IMR-90 (cell line): Measurements from ENCODE around the gene FBXL16. TPM values are rescaled to one million over a fixed set of nuclear protein-coding genes. Genes with fewer than 3 reads are reported as not detected.

Source experiments
- ATAC-seq: fragments of 200-7000 bp; cut with Tn5 transposase; 2 replicates; pipeline ENCODE4 v1.9.1; 2020; ENCODE audit warnings: low read depth, mild to moderate bottlenecking, moderate library complexity
- BruUV-seq: library from RNA; stranded (reverse); fragments of 400-500 nt; replicated peaks from 2 replicates; lab custom pipeline; 2021; lab: Mats Ljungman, UMichigan
- CTCF ChIA-PET: fragments of 300-600 bp; formaldehyde crosslinking; extraction: SDS; loops from one replicate; lab custom pipeline; 2021; ENCODE audit warnings: antibody characterized with exemption; lab: Yijun Ruan, JAX
- POLR2A ChIA-PET: fragments of 300-600 bp; sonication (Branson Sonifier 250); formaldehyde crosslinking; loops from one replicate; lab custom pipeline; 2022; ENCODE audit warnings: antibody characterized with exemption; ENCODE audit not compliant: unreplicated experiment; lab: Charles Lee
- DNase-seq: peaks from one replicate; pipeline ENCODE4 v3.0.0; 2013
- H2AFZ ChIP-seq: replicated peaks from 2 replicates; pipeline ENCODE3; 2013; ENCODE audit warnings: low read length, mild to moderate bottlenecking; ENCODE audit not compliant: poor library complexity
- H2AK5ac ChIP-seq: 2 replicates; pipeline ENCODE4 v1.6.1; 2013; ENCODE audit warnings: low read depth, low read length, inconsistent platforms
- H2AK9ac ChIP-seq: replicated peaks from 2 replicates; pipeline ENCODE3; 2013; ENCODE audit warnings: mild to moderate bottlenecking, low read depth, low read length, moderate library complexity; ENCODE audit not compliant: poor library complexity
- H2BK120ac ChIP-seq: 2 replicates; pipeline ENCODE4 v1.6.1; 2013; ENCODE audit warnings: low read depth, low read length, inconsistent platforms
- H2BK15ac ChIP-seq: 3 replicates; pipeline ENCODE4 v1.6.1; 2013; ENCODE audit warnings: low read depth, low read length, inconsistent platforms
- H2BK20ac ChIP-seq: 2 replicates; pipeline ENCODE4 v1.6.1; 2013; ENCODE audit warnings: low read depth, mild to moderate bottlenecking, inconsistent platforms, low read length, moderate library complexity
- H2BK5ac ChIP-seq: 2 replicates; pipeline ENCODE4 v1.6.1; 2013; ENCODE audit warnings: mild to moderate bottlenecking, low read depth, low read length, inconsistent platforms; ENCODE audit not compliant: poor library complexity, severe bottlenecking
- H3K14ac ChIP-seq: replicated peaks from 2 replicates; pipeline ENCODE4 v1.6.1; 2013; ENCODE audit warnings: low read depth, low read length, inconsistent platforms
- H3K18ac ChIP-seq: 2 replicates; pipeline ENCODE4 v1.6.1; 2013; ENCODE audit warnings: low read depth, low read length, control low read depth
- H3K23ac ChIP-seq: 2 replicates; pipeline ENCODE4 v1.6.1; 2013; ENCODE audit warnings: low read depth, low read length, inconsistent platforms
- H3K27ac ChIP-seq: 2 replicates; pipeline ENCODE4 v1.5.1; 2013; ENCODE audit warnings: mild to moderate bottlenecking, control low read depth, low read length; ENCODE audit not compliant: insufficient read depth
- H3K27me3 ChIP-seq: 2 replicates; pipeline ENCODE4 v1.6.1; 2013; ENCODE audit warnings: low read length; ENCODE audit not compliant: control insufficient read depth, insufficient read depth
- H3K36me3 ChIP-seq: 2 replicates; pipeline ENCODE4 v1.6.1; 2013; ENCODE audit warnings: low read length, mixed read lengths; ENCODE audit not compliant: control insufficient read depth, insufficient read depth
- H3K4ac ChIP-seq: 2 replicates; pipeline ENCODE4 v1.6.1; 2013; ENCODE audit warnings: low read depth, low read length, inconsistent platforms
- H3K4me1 ChIP-seq: 2 replicates; pipeline ENCODE4 v1.6.1; 2013; ENCODE audit warnings: low read length, mixed read lengths; ENCODE audit not compliant: control insufficient read depth, insufficient read depth
- H3K4me2 ChIP-seq: 2 replicates; pipeline ENCODE4 v1.6.1; 2013; ENCODE audit warnings: low read depth, mild to moderate bottlenecking, control low read depth, low read length, moderate library complexity
- H3K4me3 ChIP-seq: 2 replicates; pipeline ENCODE4 v1.5.1; 2013; ENCODE audit warnings: low read depth, mild to moderate bottlenecking, control low read depth, low read length, moderate library complexity; ENCODE audit not compliant: insufficient read depth
- H3K56ac ChIP-seq: 2 replicates; pipeline ENCODE4 v1.6.1; 2013; ENCODE audit warnings: low read length, inconsistent platforms; ENCODE audit not compliant: insufficient read depth; ENCODE audit errors: extremely low read depth
- H3K79me1 ChIP-seq, 2 experiments: 2 replicates each; pipeline ENCODE4 v1.6.1; 2013; ENCODE audit warnings: low read length in 2 of 2, inconsistent platforms in 1 of 2, low read depth in 1 of 2
- H3K9ac ChIP-seq: 2 replicates; pipeline ENCODE4 v1.6.1; 2013; ENCODE audit warnings: low read depth, low read length, control low read depth
- H3K9me1 ChIP-seq: 2 replicates; pipeline ENCODE4 v1.6.1; 2013; ENCODE audit warnings: low read length, inconsistent platforms; ENCODE audit not compliant: insufficient read depth
- H3K9me3 ChIP-seq: 2 replicates; pipeline ENCODE4 v1.6.1; 2013; ENCODE audit warnings: low read length; ENCODE audit not compliant: control insufficient read depth, insufficient read depth
- H4K20me1 ChIP-seq: 2 replicates; pipeline ENCODE4 v1.6.1; 2013; ENCODE audit warnings: low read length, inconsistent platforms; ENCODE audit not compliant: insufficient read depth
- H4K5ac ChIP-seq: 2 replicates; pipeline ENCODE4 v1.6.1; 2013; ENCODE audit warnings: mild to moderate bottlenecking, low read depth, low read length, control low read depth
- H4K8ac ChIP-seq, 2 experiments: 2 replicates each; pipeline ENCODE4 v1.6.1; 2013; ENCODE audit warnings: low read depth in 2 of 2, low read length in 2 of 2, control low read depth in 1 of 2, inconsistent platforms in 1 of 2
- H4K91ac ChIP-seq: 2 replicates; pipeline ENCODE4 v1.6.1; 2013; ENCODE audit warnings: low read depth, low read length, inconsistent platforms; ENCODE audit not compliant: insufficient read depth
- MAZ ChIP-seq: IDR thresholded peaks from 2 replicates; pipeline ENCODE4 v1.6.1; 2012; ENCODE audit warnings: low read depth, mild to moderate bottlenecking, low read length, improper control_type of control experiment, moderate library complexity, borderline replicate concordance
- MXI1 ChIP-seq: IDR thresholded peaks from 2 replicates; pipeline ENCODE4 v1.6.1; 2012; ENCODE audit warnings: low read depth, mild to moderate bottlenecking, low read length, moderate library complexity, borderline replicate concordance
- NFE2L2 ChIP-seq: fragments of 150-350 bp; IDR thresholded peaks from 2 replicates; pipeline ENCODE4 v1.6.1; 2016; ENCODE audit warnings: low read depth, mild to moderate bottlenecking, low read length
- POLR2A ChIP-seq: IDR thresholded peaks from 2 replicates; pipeline ENCODE4 v1.6.1; 2012; ENCODE audit warnings: mild to moderate bottlenecking, low read depth, low read length
- RAD21 ChIP-seq: IDR thresholded peaks from 2 replicates; pipeline ENCODE4 v1.6.1; 2012; ENCODE audit warnings: low read length, improper control_type of control experiment
- WGBS, 2 experiments: methylation state at CpG; one replicate each; pipeline versions ENCODE4 v1.1.5 to v1.1.7; 2013; ENCODE audit warnings: missing lambda C conversion rate in 2 of 2; ENCODE audit not compliant: insufficient read length in 1 of 2; ENCODE audit errors: extremely low coverage in 2 of 2; 5-methylcytosine and 5-hydroxymethylcytosine counted together
- dilution Hi-C: fragments of 300-500 bp; cut with HindIII; formaldehyde crosslinking; loops from one replicate; pipeline ENCODE4 v1.14.3; 2018; ENCODE audit warnings: low sequenced_read_pairs; ENCODE audit not compliant: unreplicated experiment
- in situ Hi-C: fragments of 300-500 bp; cut with MboI; formaldehyde crosslinking; loops from 3 replicates; pipeline ENCODE4 v1.14.3; 2019; ENCODE audit warnings: low sequenced_read_pairs, inconsistent platforms, mixed read lengths
- intact Hi-C: fragments of 100-400 bp; cut with micrococcal nuclease; formaldehyde crosslinking; loops from 2 replicates; pipeline ENCODE4 v1.10.0; 2022
- polyA plus RNA-seq, 3 experiments: library from polyadenylated mRNA; depleted of rRNA; stranded (reverse); fragments of >200 nt; gene quantifications; 2 replicates each; pipeline ENCODE4 v1.2.3, GENCODE V29; 2012; ENCODE audit warnings: low replicate concordance in 1 of 3
- total RNA-seq: library from RNA; depleted of rRNA; stranded (reverse); fragments of >200 nt; gene quantifications from 2 replicates; pipeline ENCODE4 v1.2.3, GENCODE V29; 2012
- TF ChIP-seq, protein P1 (sequence below): fragments of 150-350 bp; IDR thresholded peaks from 2 replicates; pipeline ENCODE4 v1.6.1; 2016; ENCODE audit warnings: low read depth, mild to moderate bottlenecking, low read length, moderate library complexity, borderline replicate concordance
- TF ChIP-seq, protein P2 (sequence below): conservative IDR thresholded peaks from 2 replicates; pipeline ENCODE4 v1.5.1; 2012; ENCODE audit warnings: mild to moderate bottlenecking, low read depth, low read length, improper control_type of control experiment
- TF ChIP-seq, protein P3 (sequence below): fragments of 150-350 bp; IDR thresholded peaks from 2 replicates; pipeline ENCODE4 v1.6.1; 2017; ENCODE audit warnings: mild to moderate bottlenecking, antibody characterized with exemption, low read length, low read depth

The FBXL16 gene
- total and polyA plus RNA-seq, 2 of the 4 experiments (the other 2 are of a cell fraction) = 0.18 to 2.2 TPM

DNA sequence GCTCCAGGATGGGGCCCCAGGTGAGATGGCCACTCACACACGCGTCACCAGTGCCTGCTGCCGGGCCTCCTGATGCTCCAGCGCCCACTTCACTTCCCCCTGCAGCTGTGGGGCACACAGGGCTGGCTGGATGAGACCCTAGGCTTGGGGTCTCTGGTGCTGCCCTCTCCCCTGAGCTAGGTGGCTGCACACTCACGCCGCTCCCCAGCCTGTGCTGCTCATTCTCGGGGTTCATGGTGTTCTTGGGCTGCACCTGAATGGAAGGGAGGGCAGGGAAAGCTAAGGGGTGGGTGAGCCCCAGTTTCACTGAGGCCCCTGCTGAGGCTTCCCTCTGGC lies 19.4 kb upstream of the FBXL16 start (continued):
- TF ChIP-seq, protein P1, sequence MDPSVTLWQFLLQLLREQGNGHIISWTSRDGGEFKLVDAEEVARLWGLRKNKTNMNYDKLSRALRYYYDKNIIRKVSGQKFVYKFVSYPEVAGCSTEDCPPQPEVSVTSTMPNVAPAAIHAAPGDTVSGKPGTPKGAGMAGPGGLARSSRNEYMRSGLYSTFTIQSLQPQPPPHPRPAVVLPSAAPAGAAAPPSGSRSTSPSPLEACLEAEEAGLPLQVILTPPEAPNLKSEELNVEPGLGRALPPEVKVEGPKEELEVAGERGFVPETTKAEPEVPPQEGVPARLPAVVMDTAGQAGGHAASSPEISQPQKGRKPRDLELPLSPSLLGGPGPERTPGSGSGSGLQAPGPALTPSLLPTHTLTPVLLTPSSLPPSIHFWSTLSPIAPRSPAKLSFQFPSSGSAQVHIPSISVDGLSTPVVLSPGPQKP = no peak

DNA sequence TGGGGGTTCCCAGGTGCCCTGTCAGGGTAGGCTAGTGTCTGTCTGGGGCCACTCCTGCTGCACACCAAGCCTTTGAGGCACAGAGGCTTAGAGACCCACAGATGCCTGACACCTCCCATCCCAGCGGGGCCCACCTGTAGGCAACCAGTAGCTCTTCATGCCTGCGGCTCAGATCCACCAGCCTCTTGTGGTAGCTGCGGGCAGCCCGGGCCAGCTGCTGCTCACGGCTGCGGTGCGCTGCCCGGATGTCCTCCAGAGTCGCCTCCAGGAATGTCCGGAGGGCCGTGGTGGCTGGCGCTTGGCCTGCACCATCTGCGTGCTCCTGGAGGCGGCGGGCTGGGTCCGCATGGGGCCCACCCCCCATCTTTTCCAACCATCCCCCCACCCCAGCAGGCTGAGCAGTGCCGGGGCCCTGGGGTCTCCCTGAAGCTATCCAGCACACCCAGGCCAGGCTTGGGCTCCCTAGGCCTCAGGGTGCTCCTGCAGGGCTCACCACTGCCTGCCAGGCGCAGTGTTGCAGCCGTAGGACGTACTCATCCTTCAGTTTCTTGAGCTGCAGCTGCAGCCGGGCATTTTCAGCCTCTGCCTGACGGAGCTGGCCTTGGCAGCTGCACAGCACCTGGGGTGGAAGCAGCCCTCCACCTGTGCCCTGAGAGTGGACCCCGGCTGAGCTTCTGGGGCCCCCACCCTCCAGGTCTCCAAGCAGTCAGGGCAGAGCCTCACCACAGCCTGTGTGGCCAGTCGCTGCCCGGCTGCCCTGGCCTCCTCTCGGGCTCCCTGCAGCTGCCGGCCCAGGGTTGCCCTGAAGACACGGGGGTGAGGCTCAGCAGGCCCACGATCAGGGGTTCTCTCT lies 18.8 kb upstream of the FBXL16 start:
- Histone ChIP-seq H2BK15ac (no peak overlapping the region), H2AK5ac (no peak overlapping the region), H3K4me1 (peaks cover 17% of the 10 kb centered on the region), H3K79me1 (peaks cover 4 to 8% of the 10 kb centered on the region in 2 experiments; a peak in 2 of 4 replicates), H3K9me3 (no peaks in the 10 kb centered on the region), H3K4ac (no peak overlapping the region), H4K91ac (no peak overlapping the region), H3K4me2 (no peak overlapping the region), H3K18ac (no peak overlapping the region), H3K9ac (no peak overlapping the region), H3K4me3 (no peak overlapping the region), H3K23ac (no peak overlapping the region), H2BK120ac (no peak overlapping the region), H3K56ac (no peak overlapping the region), H3K36me3 (peaks cover 1% of the 10 kb centered on the region; the same call in 1 of the 2 replicates), H2BK5ac (no peak overlapping the region), H4K20me1 (peaks cover 4% of the 10 kb centered on the region; the same call in 1 of the 2 replicates), H2AK9ac (no peak overlapping the region), H3K9me1 (peaks cover 2% of the 10 kb centered on the region; the same call in 1 of the 2 replicates), H4K8ac (no peak overlapping the region), H3K27ac (no peak overlapping the region), H2BK20ac (no peak overlapping the region), H3K27me3 (no peaks in the 10 kb centered on the region), H2AFZ (no peak overlapping the region), H4K5ac (no peak overlapping the region), H3K14ac (no peak overlapping the region)
- BruUV-seq = no TSS peak
- ChIA-PET POLR2A (no interaction called here), CTCF (no interaction called here)
- DNase-seq (no peak), ATAC-seq (no peak)
- WGBS, 2 experiments = 83% methylated on average over 15 of the region's 29 CpGs; no CpG with 5 or more reads in 1 of the 2 experiments
- dilution Hi-C loops (no loop called here), intact Hi-C loops (loop anchor here (5.0 kb wide), 1 partner anchor 63 kb away; the partner anchor contains the start of genes CHTF18 and RPUSD1), in situ Hi-C loops (loop anchor here (25.0 kb wide), 1 partner anchor 338 kb away; the partner anchor contains the start of gene SSTR5)
- TF ChIP-seq MXI1 (no peak), POLR2A (no peak), NFE2L2 (no peak), RAD21 (no peak), MAZ (no peak)
- TF ChIP-seq, protein P2, sequence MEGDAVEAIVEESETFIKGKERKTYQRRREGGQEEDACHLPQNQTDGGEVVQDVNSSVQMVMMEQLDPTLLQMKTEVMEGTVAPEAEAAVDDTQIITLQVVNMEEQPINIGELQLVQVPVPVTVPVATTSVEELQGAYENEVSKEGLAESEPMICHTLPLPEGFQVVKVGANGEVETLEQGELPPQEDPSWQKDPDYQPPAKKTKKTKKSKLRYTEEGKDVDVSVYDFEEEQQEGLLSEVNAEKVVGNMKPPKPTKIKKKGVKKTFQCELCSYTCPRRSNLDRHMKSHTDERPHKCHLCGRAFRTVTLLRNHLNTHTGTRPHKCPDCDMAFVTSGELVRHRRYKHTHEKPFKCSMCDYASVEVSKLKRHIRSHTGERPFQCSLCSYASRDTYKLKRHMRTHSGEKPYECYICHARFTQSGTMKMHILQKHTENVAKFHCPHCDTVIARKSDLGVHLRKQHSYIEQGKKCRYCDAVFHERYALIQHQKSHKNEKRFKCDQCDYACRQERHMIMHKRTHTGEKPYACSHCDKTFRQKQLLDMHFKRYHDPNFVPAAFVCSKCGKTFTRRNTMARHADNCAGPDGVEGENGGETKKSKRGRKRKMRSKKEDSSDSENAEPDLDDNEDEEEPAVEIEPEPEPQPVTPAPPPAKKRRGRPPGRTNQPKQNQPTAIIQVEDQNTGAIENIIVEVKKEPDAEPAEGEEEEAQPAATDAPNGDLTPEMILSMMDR = no peak
- TF ChIP-seq, protein P3, sequence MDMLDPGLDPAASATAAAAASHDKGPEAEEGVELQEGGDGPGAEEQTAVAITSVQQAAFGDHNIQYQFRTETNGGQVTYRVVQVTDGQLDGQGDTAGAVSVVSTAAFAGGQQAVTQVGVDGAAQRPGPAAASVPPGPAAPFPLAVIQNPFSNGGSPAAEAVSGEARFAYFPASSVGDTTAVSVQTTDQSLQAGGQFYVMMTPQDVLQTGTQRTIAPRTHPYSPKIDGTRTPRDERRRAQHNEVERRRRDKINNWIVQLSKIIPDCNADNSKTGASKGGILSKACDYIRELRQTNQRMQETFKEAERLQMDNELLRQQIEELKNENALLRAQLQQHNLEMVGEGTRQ = no peak
